Stomach (tissue), 9 donors: Measurements from ENCODE around the gene TOX2. TPM values are rescaled to one million over a fixed set of nuclear protein-coding genes. Genes with fewer than 3 reads are reported as not detected.
A peak's percentile ranks its signal among the peaks of the same experiment; 100 is the strongest.

Experiments used
- DNase-seq, 2 donors: peaks; one replicate each; pipeline versions ENCODE4 v3.0.0 to v3.0.0-alpha.2; 2013 to 2019
- H3K27ac ChIP-seq, 5 donors: fragments of 200-600 bp in 4 of 5; sonication (generic) in 4 of 5; one replicate each; pipeline ENCODE4 v1.5.1; 2013 to 2019; ENCODE audit warnings: mild to moderate bottlenecking in 1 of 5, moderate library complexity in 1 of 5
- H3K27me3 ChIP-seq, 3 donors: fragments of 200-600 bp; sonication (generic); one replicate each; pipeline ENCODE4 v1.5.1; 2017 to 2019; ENCODE audit warnings: mixed run types in 1 of 3
- H3K36me3 ChIP-seq, 4 donors: fragments of 200-600 bp; sonication (generic); 1 replicate in 3 of 4; 2 replicates in 1 of 4; pipeline ENCODE4 v1.5.1; 2016 to 2019
- H3K4me1 ChIP-seq, 4 donors: fragments of 200-600 bp; sonication (generic); one replicate each; pipeline ENCODE4 v1.5.1; 2016 to 2019
- H3K4me3 ChIP-seq, 4 donors: fragments of 200-600 bp; sonication (generic) in 3 of 4; one replicate each; pipeline ENCODE4 v1.5.1; 2016 to 2019; ENCODE audit warnings: mild to moderate bottlenecking in 1 of 4
- H3K9me3 ChIP-seq, 4 donors: fragments of 200-600 bp; sonication (generic); one replicate each; pipeline ENCODE4 v1.5.1; 2016 to 2019
- CTCF ChIP-seq, 7 experiments: fragments of 450-650 bp in 4 of 7; fragments of 200-600 bp in 3 of 7; sonication (generic) in 3 of 7; IDR thresholded peaks; one replicate each; pipeline ENCODE4 v1.5.1; 2016 to 2019; ENCODE audit warnings: antibody characterized with exemption in 7 of 7, control low read depth in 2 of 7, mild to moderate bottlenecking in 1 of 7
- EP300 ChIP-seq: sonication (generic); formaldehyde crosslinking; IDR thresholded peaks from one replicate; pipeline ENCODE4 v1.6.1; 2017; ENCODE audit warnings: antibody characterized with exemption
- POLR2A ChIP-seq, 4 donors: fragments of 450-650 bp; IDR thresholded peaks; one replicate each; pipeline ENCODE4 v1.6.1; 2016; ENCODE audit warnings: antibody characterized with exemption in 4 of 4, control low read depth in 2 of 4, mild to moderate bottlenecking in 1 of 4, moderate library complexity in 1 of 4
- POLR2AphosphoS5 ChIP-seq, 3 donors: sonication (generic); formaldehyde crosslinking; IDR thresholded peaks; one replicate each; pipeline ENCODE4 v1.6.1; 2016; ENCODE audit warnings: antibody characterized with exemption in 3 of 3
- WGBS, 5 donors: extraction: QIAGEN DNeasy Blood & Tissue Kit in 3 of 5; methylation state at CpG; one replicate each; pipeline versions ENCODE4 v1.1.5 to v1.1.7; 2013 to 2018; 5-methylcytosine and 5-hydroxymethylcytosine counted together
- intact Hi-C: fragments of 100-400 bp; cut with DNase I; formaldehyde crosslinking; loops from one replicate; pipeline ENCODE4 v1.15.1; 2023; ENCODE audit warnings: low total_unique reads
- polyA plus RNA-seq, 3 donors: library from polyadenylated mRNA; stranded (reverse); fragments of 200-250 nt; gene quantifications; one replicate each; pipeline ENCODE4 v1.2.3, GENCODE V29; 2013
- total RNA-seq, 5 donors: library from RNA; depleted of rRNA; stranded (reverse); fragments of >200 nt; gene quantifications; one replicate each; pipeline versions ENCODE4 v1.1.0 to v1.2.3, GENCODE V29; 2014 to 2016
- donor health status: healthy with polysubstance abuse.
- donor health status: Bipolar disorder and iron deficiency.
- donor health status: healthy.

TOX2 gene
- total and polyA plus RNA-seq, 8 donors: 0.87 to 20.2 (median 7.0) TPM; not detected in 1

- H3K36me3 ChIP-seq: no peaks in the 10 kb centered on the region
These were observed 119.2 kb downstream of the TOX2 start for GRCh38 chr20:44033873-44034272.

GRCh38 chr20:44034451-44034850 is 119.8 kb downstream of the TOX2 start:
- Histone ChIP-seq H3K36me3 (no peaks in the 10 kb centered on the region), H3K4me1 (no peaks in the 10 kb centered on the region), H3K27me3 (peaks cover 0 to 23% (median 0%) of the 10 kb centered on the region in 3 donors), H3K9me3 (no peaks in the 10 kb centered on the region), H3K27ac (no peak overlapping the region), H3K4me3 (no peak overlapping the region)
- intact Hi-C loops: no loop called here
- 32 to 94% (median 67%) methylated on average over 1 of the region's 1 CpG for WGBS, 5 donors
- TF ChIP-seq POLR2AphosphoS5 (IDR thresholded peaks at IDR 0.05): no peak
- no peak for TF ChIP-seq CTCF (IDR thresholded peaks at IDR 0.05)
- TF ChIP-seq EP300: no peak
- TF ChIP-seq POLR2A (IDR thresholded peaks at IDR 0.05): no peak
- DNase-seq: peak in 1 of 2 donors; percentile 5

More at GRCh38 chr20:44033873-44034272, 119.2 kb downstream of the TOX2 start:
- peak in 1 of 2 donors; percentile 1 for DNase-seq
- Histone ChIP-seq H3K4me1 (no peaks in the 10 kb centered on the region), H3K27ac (no peak overlapping the region), H3K9me3 (no peaks in the 10 kb centered on the region), H3K27me3 (peaks cover 0 to 17% (median 0%) of the 10 kb centered on the region in 3 donors), H3K4me3 (no peak overlapping the region)
- intact Hi-C loops: no loop called here
- WGBS, 5 donors: 68 to 88% (median 85%) methylated on average over 4 of the region's 4 CpGs
- TF ChIP-seq POLR2A (IDR thresholded peaks at IDR 0.05) (no peak), POLR2AphosphoS5 (IDR thresholded peaks at IDR 0.05) (no peak)

GRCh38 chr20:44034965-44035635 is 120.4 kb downstream of the TOX2 start:
- Histone ChIP-seq H3K27ac (no peak overlapping the region), H3K36me3 (no peaks in the 10 kb centered on the region), H3K4me1 (no peaks in the 10 kb centered on the region), H3K9me3 (no peaks in the 10 kb centered on the region), H3K27me3 (peaks cover 0 to 30% (median 0%) of the 10 kb centered on the region in 3 donors), H3K4me3 (no peak overlapping the region)
- WGBS, 5 donors: 74 to 79% (median 76%) methylated on average over 6 to 12 of the region's 12 CpGs
- intact Hi-C loops: no loop called here
- no peak for TF ChIP-seq CTCF (IDR thresholded peaks at IDR 0.05)
- TF ChIP-seq POLR2AphosphoS5 (IDR thresholded peaks at IDR 0.05): no peak
- no peak for TF ChIP-seq POLR2A (IDR thresholded peaks at IDR 0.05)
- no peak for TF ChIP-seq EP300
- peak in 1 of 2 donors; percentile 14 for DNase-seq

- H3K9me3 ChIP-seq: no peaks in the 10 kb centered on the region
- H3K27ac ChIP-seq: no peak overlapping the region
- H3K4me1 ChIP-seq: no peaks in the 10 kb centered on the region
- WGBS, 5 donors: 82 to 92% (median 87%) methylated on average over 2 to 8 of the region's 8 CpGs
- H3K27me3 ChIP-seq: peaks cover 0 to 38% (median 0%) of the 10 kb centered on the region in 3 donors
- TF ChIP-seq POLR2A (IDR thresholded peaks at IDR 0.05): no peak
- TF ChIP-seq CTCF (IDR thresholded peaks at IDR 0.05): no peak
- TF ChIP-seq POLR2AphosphoS5 (IDR thresholded peaks at IDR 0.05): no peak
- TF ChIP-seq EP300: no peak
- peak in 1 of 2 donors; percentile 13 for DNase-seq
- no peaks in the 10 kb centered on the region for H3K36me3 ChIP-seq
- H3K4me3 ChIP-seq: no peak overlapping the region
- intact Hi-C loops: no loop called here
These were observed 121.3 kb downstream of the TOX2 start for GRCh38 chr20:44035924-44036323.

GRCh38 chr20:44036441-44036840 is 121.8 kb downstream of the TOX2 start:
- peak in 1 of 2 donors; percentile 20 for DNase-seq
- Histone ChIP-seq H3K4me1 (no peaks in the 10 kb centered on the region), H3K4me3 (no peak overlapping the region), H3K9me3 (no peaks in the 10 kb centered on the region), H3K27ac (no peak overlapping the region), H3K27me3 (peaks cover 0 to 40% (median 0%) of the 10 kb centered on the region in 3 donors), H3K36me3 (no peaks in the 10 kb centered on the region)
- WGBS, 5 donors: 74 to 88% (median 85%) methylated on average over 4 of the region's 4 CpGs
- intact Hi-C loops: no loop called here
- TF ChIP-seq EP300: no peak
- TF ChIP-seq CTCF (IDR thresholded peaks at IDR 0.05): no peak
- TF ChIP-seq POLR2A (IDR thresholded peaks at IDR 0.05): no peak
- no peak for TF ChIP-seq POLR2AphosphoS5 (IDR thresholded peaks at IDR 0.05)
